ENCODE results near the gene SEC14L1. TPM values are rescaled to one million over a fixed set of nuclear protein-coding genes. Genes with fewer than 3 reads are reported as not detected.

The SEC14L1 gene
- total and polyA plus RNA-seq, 2 of the 8 experiments (the other 6 are each of a cell fraction or from before 2014, with no cell fraction given), result 27.2 to 74.4 TPM

GRCh38 chr17:77205396-77206125 lies 64.8 kb downstream of the SEC14L1 start:
- H3K9ac ChIP-seq (replicated peaks in 1 of 4; ENCODE audit: extremely low read depth in 1 of 4, low read depth in 3 of 4, low read length in 3 of 4), result no peak overlapping the region
- H3K4me1 ChIP-seq (replicated peaks in 1 of 4; ENCODE audit: control insufficient read depth in 3 of 4, insufficient read depth in 4 of 4, low read length in 3 of 4), result no peaks in the 10 kb centered on the region; a peak in 1 of 7 replicates
- POLR2A ChIA-PET (ENCODE audit: partially characterized antibody), result interaction anchor here (1.1 kb wide), 1 partner anchor 110 kb away, joined by 3 read pairs; no protein-coding TSS in a partner anchor
- no peak overlapping the region for H4K91ac ChIP-seq (replicated peaks; ENCODE audit: insufficient read length, low read length)
- H3K36me3 ChIP-seq (ENCODE audit: control insufficient read depth in 2 of 4, insufficient read depth in 4 of 4, low read length in 3 of 4), result peaks cover 16 to 52% (median 33%) of the 10 kb centered on the region in 4 experiments
- no peak overlapping the region for H2BK15ac ChIP-seq (ENCODE audit: low read length)
- no peak overlapping the region for H2BK120ac ChIP-seq (replicated peaks; ENCODE audit: low read depth, low read length)
- peak overlapping the region; percentile 30 for H3K27ac ChIP-seq (ENCODE audit: low read depth, low read length)
- no peak overlapping the region for H4K5ac ChIP-seq (ENCODE audit: insufficient read length, low read depth, low read length)
- no peaks in the 10 kb centered on the region for H3K79me1 ChIP-seq (ENCODE audit: low read depth, low read length)
- H2BK5ac ChIP-seq (ENCODE audit: low read depth, low read length), result no peak overlapping the region
- FAIRE-seq, result no peak
- CTCF ChIA-PET (ENCODE audit: partially characterized antibody), result interaction anchor here (0.8 to 1.6 kb wide), 3 partner anchors 9 to 115 kb away, joined by 3 to 5 read pairs (median 4); no protein-coding TSS in a partner anchor
- H3K79me2 ChIP-seq (ENCODE audit: control insufficient read depth in 1 of 2, insufficient read depth in 2 of 2, low read length in 2 of 2), result no peaks in the 10 kb centered on the region
- H3K14ac ChIP-seq (ENCODE audit: insufficient read length), result no peak overlapping the region
- H3K56ac ChIP-seq (replicated peaks; ENCODE audit: insufficient read length, low read depth, low read length), result no peak overlapping the region
- no peak overlapping the region for H3K4me3 ChIP-seq (ENCODE audit: extremely low read depth in 1 of 4, insufficient read depth in 2 of 4, low read depth in 3 of 4, low read length in 4 of 4)
- no peak overlapping the region for H3K4me2 ChIP-seq (ENCODE audit: insufficient read depth in 1 of 2, low read depth in 2 of 2, low read length in 2 of 2)
- no peaks in the 10 kb centered on the region for H3K27me3 ChIP-seq (replicated peaks in 1 of 4; ENCODE audit: control insufficient read depth in 3 of 4, extremely low read depth in 1 of 4, insufficient read depth in 3 of 4, low read length in 3 of 4)
- H2AFZ ChIP-seq (ENCODE audit: low read length), result no peak overlapping the region
- H2BK20ac ChIP-seq (ENCODE audit: low read length), result no peak overlapping the region
- no peaks in the 10 kb centered on the region for H3K9me3 ChIP-seq (ENCODE audit: insufficient read depth in 2 of 2, low read depth in 1 of 2, low read length in 1 of 2)
- no peak for DNase-seq (ENCODE audit: low read depth in 1 of 2, low spot score in 2 of 2)
- H3K18ac ChIP-seq (ENCODE audit: extremely low read depth, low read length), result no peak overlapping the region
- no peak overlapping the region for H2AK5ac ChIP-seq (ENCODE audit: low read depth, low read length)
- H2BK12ac ChIP-seq (ENCODE audit: low read depth, low read length), result no peak overlapping the region
- H3K23me2 ChIP-seq (ENCODE audit: low read depth, low read length), result no peaks in the 10 kb centered on the region
- H3K23ac ChIP-seq (ENCODE audit: insufficient read length), result no peak overlapping the region
- no peak overlapping the region for H3K4ac ChIP-seq (replicated peaks; ENCODE audit: insufficient read length, low read depth, low read length)
- H4K20me1 ChIP-seq (replicated peaks in 1 of 2; ENCODE audit: control insufficient read depth in 1 of 2, insufficient read depth in 2 of 2, low read length in 2 of 2), result no peaks in the 10 kb centered on the region
- WGBS, 2 experiments (ENCODE audit: extremely low coverage in 1 of 2, insufficient coverage in 1 of 2, insufficient read length in 1 of 2, insufficient replicate concordance in 2 of 2, low coverage in 1 of 2, low lambda C conversion rate in 2 of 2, missing lambda C conversion rate in 1 of 2), result 93% methylated on average over 9 of the region's 9 CpGs; no CpG with 5 or more reads in 1 of the 2 experiments
- H4K8ac ChIP-seq (ENCODE audit: extremely low read depth, insufficient read depth, low read length), result no peak overlapping the region
- no peak for TF ChIP-seq SRF (IDR thresholded peaks at IDR 0.05; ENCODE audit: low read depth, low read length)
- TF ChIP-seq TEAD4 (IDR thresholded peaks at IDR 0.05; ENCODE audit: low read depth, low read length), result no peak
- TF ChIP-seq CBX5 (IDR thresholded peaks at IDR 0.05; ENCODE audit: low read depth, low read length), result no peak
- no peak for TF ChIP-seq NANOG (IDR thresholded peaks at IDR 0.05; ENCODE audit: insufficient read depth, low read depth, low read length, poor library complexity, severe bottlenecking)
- no peak for TF ChIP-seq SP1 (IDR thresholded peaks at IDR 0.05; ENCODE audit: low read depth, low read length)
- TF ChIP-seq USF2 (IDR thresholded peaks at IDR 0.05; ENCODE audit: low read length), result no peak
- TF ChIP-seq BACH1 (IDR thresholded peaks at IDR 0.05; ENCODE audit: low read length), result no peak
- no peak for TF ChIP-seq ASH2L (IDR thresholded peaks at IDR 0.05; ENCODE audit: low read length)
- no peak for TF ChIP-seq RXRA (IDR thresholded peaks at IDR 0.05; ENCODE audit: insufficient read depth, low read depth, low read length)
- TF ChIP-seq RNF2 (IDR thresholded peaks at IDR 0.05; ENCODE audit: borderline replicate concordance, low read depth, low read length, missing control alignments, poor library complexity, severe bottlenecking), result no peak
- TF ChIP-seq POU5F1 (IDR thresholded peaks at IDR 0.05; ENCODE audit: low read depth, low read length), result no peak
- no peak for TF ChIP-seq ZNF274 (IDR thresholded peaks at IDR 0.05; ENCODE audit: borderline replicate concordance, extremely low read depth, low read length)
